ENCODE data around the gene PET100.
A peak's percentile ranks its signal among the peaks of the same experiment; 100 is the strongest.

Gene PET100, protein sequence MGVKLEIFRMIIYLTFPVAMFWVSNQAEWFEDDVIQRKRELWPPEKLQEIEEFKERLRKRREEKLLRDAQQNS

DNA sequence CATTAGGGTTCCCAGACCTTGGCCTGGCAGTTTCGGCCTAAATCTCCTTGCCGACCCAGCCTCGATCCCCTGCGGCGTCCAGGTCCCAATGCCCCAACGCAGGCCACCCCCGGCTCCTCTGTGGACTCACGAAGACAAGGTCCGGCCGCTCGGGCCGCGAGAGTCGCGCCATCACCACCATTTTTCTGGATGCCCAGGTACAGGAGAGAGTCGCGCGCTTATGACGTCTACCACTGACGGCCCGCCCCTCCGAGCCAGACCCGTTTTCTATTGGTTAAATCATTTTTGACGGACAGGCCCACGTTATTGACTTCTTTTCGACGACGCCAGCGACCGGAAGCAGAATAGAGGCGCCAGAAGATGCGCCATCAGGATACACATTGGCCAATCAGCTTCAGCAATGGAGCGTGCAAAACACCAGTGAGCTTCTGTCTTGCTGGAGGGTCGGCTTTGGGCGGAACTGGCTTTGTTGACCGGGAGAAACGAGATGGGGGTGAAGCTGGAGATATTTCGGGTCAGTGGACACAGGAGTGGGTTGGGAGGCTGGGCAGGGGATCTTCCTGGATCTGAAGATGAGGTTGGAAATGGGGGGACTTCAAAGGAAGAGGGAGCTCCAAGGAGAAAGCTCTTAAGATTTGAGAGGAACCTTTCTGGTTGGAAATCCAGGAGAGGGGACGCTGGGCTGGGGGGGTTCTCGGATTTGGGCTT lies at the start of gene PET100, which contains the start of gene XAB2:
Gene PET100, plus strand, starts transcription at position 447 of the 708 bp plus-strand sequence. Its CDS starts 41 bp downstream, at position 488.
Gene XAB2, minus strand, starts transcription at position 199 of the 708 bp plus-strand sequence. Its CDS starts 18 bp downstream, at position 181.
- DNase-seq, result peak; percentile 92

GRCh38 chr19:7582446-7582845 lies 47.1 kb upstream of the PET100 start:
- DNase-seq, result no peak

DNA sequence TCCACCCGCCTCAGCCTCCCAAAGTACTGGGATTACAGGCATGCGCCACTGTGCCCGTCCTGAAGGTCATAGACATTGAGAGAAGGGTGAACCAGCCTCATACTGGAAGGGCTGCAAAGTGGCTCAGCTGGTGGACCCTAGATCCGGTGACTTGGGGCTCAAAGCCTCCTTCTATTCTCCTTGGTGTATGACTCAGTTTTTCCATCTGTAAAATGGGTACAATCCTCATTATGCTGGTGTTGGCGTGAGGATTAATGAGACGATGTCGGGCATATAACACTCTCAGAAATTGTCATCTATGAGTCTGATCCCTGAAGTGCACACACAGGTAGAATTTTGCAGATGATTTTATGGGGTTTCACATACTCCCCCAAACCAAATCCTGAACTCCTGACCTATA lies 39.8 kb upstream of the PET100 start:
- no peak for DNase-seq

- DNase-seq, result no peak
Observed at GRCh38 chr19:7590256-7590655, 39.3 kb upstream of the PET100 start.

DNA sequence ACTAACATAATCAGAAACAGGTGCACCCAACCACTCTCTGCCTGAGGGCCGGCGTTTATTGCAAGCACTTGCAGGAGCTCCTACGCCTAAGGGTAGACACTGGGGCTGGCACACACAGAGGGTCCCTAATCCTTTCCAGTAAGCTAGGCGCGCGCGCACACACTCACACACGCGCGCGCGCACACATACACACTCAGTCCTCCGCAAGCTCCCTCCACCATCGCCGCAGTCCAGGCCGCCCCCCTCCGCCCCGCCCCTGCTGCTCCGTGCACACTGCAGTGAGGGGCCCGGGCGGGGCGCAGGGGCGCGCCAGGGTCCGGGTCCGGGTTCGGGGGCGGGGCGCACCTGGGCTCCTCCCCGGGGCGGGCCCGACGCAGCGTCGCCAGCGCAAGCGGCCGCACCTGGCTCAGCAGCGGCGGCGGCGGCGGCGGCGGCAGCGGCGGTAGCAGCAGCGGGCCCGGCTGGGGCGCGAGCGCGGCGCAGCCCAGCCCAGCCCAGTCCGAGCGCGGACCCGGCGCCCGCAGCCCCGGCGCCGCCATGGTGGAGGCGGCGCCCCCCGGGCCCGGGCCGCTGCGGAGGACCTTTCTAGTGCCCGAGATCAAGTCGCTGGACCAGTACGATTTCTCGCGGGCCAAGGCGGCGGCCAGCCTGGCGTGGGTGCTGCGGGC lies 34.0 kb upstream of the PET100 start, which contains the start of gene CAMSAP3:
Gene CAMSAP3, plus strand, starts transcription at position 398 of the 668 bp plus-strand sequence. Its CDS starts 140 bp downstream, at position 538.
- peak; percentile 42 to 64 for DNase-seq

DNA sequence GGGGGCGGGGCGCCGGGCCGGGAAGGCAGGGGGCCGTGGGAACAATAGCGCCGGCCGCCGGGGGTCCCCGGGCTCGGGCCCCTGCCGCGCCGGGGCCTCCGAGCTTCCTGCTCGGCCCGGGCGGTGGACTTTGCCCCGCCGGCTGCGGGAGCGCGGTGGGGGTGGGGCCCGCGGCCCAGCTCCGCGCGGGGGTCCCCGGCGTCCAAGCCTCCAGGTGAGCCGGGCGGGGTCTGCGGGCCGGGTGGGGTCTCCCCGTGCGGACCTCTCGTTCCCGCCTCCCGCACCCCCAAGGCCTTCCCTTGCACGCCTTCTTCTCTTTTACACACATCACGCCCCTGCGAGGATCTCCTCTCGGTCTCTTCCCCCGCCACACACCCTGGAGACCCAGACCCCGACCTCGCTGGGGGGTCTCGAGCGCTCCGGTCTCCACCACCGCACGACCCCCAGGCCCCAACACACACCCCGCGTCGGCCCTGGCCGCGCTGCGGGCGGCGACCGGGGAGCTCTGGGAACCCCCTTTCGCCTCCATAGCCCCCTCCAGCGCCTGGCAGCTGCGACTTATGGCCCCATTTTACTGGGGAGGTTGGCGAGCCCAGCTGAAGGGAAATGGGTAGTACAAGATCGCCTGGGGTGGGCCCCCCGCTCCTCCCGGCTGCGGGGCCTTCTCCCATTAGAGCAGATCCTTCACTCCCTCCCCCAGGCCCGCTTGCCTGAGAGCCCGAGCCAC lies 33.2 kb upstream of the PET100 start:
- DNase-seq, result no peak

GRCh38 chr19:7597689-7598088 lies 31.9 kb upstream of the PET100 start:
- DNase-seq, result no peak

- DNase-seq, result no peak
Observed at GRCh38 chr19:7598180-7598579, 31.4 kb upstream of the PET100 start.

GRCh38 chr19:7600721-7601120 lies 28.9 kb upstream of the PET100 start:
- DNase-seq, result no peak

GRCh38 chr19:7602240-7602934 lies 27.2 kb upstream of the PET100 start:
- no peak for DNase-seq

DNA sequence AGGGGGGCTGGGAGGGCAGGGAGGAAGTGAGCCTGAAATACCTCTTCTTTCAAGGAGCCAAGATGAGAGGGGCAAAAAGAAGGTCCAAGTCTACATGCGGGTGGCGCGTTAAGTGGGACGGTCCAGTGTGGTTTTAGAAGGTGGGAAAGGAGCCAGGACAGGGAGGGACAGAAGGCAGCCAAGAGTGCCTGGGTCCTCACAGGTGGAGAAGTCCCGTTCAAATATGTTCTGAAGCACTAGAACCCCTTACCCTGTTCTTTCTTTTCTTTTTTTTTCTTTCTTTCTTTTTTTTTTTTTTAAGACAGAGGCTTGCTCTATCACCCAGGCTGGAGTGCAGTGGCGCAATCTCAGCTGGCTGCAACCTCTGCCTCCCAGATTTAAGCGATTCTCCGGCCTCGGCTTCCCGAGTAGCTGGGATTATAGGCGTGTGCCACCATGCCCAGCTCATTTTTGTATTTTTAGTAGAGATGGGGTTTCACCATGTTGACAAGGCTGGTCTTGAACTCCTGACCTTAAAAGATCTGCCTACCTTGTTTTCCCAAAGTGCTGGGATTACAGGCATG lies 26.6 kb upstream of the PET100 start:
- DNase-seq, result no peak

- no peak for DNase-seq
Observed at GRCh38 chr19:7603919-7604318, 25.7 kb upstream of the PET100 start.

- DNase-seq, result peak in 1 of 2 donors; percentile 51
Observed at GRCh38 chr19:7605490-7606222, 23.9 kb upstream of the PET100 start.

DNA sequence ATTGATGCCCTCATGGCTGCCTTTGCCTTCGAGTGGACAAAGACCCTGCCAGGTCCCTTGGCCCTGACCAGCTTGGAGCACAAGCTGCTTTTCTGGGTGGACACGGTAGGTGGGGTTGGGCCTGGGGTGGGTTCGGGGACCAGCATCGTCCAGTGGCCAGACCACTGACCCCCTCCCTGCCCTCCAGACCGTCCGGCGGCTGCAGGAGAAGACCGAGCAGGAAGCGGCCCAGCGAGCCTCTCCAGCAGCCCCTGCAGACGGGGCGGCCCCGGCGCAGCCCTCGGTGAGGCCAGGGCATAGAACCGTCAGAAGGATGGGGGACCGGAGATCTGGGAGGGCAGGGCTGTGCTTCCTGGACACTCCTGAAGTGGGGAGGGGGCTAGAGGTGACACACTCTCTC lies 23.3 kb upstream of the PET100 start:
- DNase-seq, result no peak

DNA sequence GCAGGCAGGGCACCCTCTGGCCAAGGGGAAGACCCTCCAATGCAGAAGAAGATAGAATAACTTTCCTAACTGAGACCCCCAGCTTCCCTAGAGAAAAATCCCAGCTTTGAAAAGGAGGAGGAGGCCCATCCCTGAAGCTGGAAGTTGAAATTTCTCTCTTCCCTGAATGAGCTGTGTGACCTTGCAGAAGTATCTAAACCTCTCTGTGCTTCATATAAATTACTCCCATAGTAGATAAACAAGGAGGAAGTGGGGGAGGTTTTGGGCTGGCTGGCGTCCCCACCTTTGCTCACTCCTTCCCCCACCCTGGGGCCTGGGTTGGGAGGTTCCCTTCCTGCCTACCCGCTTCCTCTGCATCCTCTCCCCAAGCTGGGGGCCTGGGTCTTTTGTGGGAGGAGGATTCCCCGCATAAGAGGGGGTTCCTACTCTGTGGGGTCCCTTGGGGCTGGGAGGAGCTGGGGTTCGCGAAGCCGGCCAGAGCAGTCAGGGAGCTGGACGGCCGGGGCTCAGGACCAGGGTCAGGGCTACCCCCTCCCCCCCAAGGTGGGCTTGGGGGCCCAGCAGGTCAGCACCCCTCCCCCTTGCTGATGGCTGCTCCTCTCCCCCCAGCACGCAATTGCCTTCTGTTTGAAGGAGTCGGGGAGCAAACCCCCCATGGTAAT lies 22.2 kb upstream of the PET100 start:
- DNase-seq, result no peak

GRCh38 chr19:7607874-7608560 lies 21.6 kb upstream of the PET100 start:
- no peak for DNase-seq

DNA sequence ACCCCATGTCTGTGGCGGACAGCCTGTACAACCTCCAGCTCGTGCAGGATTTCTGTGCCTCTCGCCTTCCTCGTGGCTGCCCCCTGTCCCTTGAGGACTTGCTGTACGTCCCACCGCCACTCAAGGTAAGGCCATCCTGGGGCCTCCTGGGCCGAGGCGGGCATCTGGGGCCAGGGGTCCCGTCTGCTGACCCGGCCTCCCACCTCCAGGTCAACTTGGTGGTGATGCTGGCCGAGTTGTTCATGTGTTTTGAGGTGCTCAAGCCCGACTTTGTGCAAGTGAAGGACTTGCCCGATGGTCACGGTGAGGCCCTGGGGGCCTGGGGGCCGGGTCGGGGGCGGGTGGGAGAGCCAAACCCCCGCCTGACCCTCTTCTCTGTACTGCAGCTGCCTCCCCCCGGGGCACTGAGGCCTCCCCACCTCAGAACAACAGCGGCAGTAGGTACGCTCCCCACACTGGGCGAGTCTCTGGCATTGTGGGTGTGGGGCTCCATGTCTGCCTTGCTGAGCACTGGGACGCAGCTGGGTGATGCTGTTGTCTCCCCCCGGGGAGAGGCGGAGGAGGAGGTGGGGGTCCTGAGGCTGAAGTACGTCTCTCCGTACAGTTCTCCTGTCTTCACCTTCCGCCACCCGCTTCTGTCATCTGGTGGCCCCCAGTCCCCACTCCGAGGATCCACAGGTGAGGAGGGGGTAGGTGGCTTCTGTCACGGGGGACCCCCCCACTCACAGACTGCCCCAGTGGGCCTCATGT lies 18.9 kb upstream of the PET100 start:
- DNase-seq, result no peak

- no peak for DNase-seq
Observed at GRCh38 chr19:7611541-7612279, 17.9 kb upstream of the PET100 start.

All from stimulated activated CD4-positive, alpha-beta T cell treated with anti-CD3 and anti-CD28 coated beads, Interleukin-2, amount 100 ng/mL, for 24 hours (primary cell).